Measurements from ENCODE around the gene BATF2.

GRCh38 chr11:65034423-65034822, 37.7 kb upstream of the BATF2 start:
- TF ChIP-seq CTCF (IDR thresholded peaks at IDR 0.05) (no peak), POLR2AphosphoS5 (IDR thresholded peaks at IDR 0.05) (no peak), POLR2A (IDR thresholded peaks at IDR 0.05) (no peak), EP300 (IDR thresholded peaks at IDR 0.05) (no peak)
